Prostate gland (tissue), 2 donors: ENCODE measurements around the gene HPCA.

ENCODE experiments used
- POLR2AphosphoS5 ChIP-seq: sonication (generic); formaldehyde crosslinking; IDR thresholded peaks from one replicate; pipeline ENCODE4 v1.6.1; 2017; ENCODE audit warnings: antibody characterized with exemption
- TF ChIP-seq, protein P1 (sequence below), 4 experiments: fragments of 200-600 bp in 2 of 4; fragments of 450-650 bp in 2 of 4; sonication (generic) in 2 of 4; IDR thresholded peaks; 1 replicate in 3 of 4; 2 replicates in 1 of 4; pipeline ENCODE4 v1.5.1; 2016 to 2019; ENCODE audit warnings: antibody characterized with exemption in 4 of 4, mild to moderate bottlenecking in 2 of 4, moderate library complexity in 2 of 4

DNA sequence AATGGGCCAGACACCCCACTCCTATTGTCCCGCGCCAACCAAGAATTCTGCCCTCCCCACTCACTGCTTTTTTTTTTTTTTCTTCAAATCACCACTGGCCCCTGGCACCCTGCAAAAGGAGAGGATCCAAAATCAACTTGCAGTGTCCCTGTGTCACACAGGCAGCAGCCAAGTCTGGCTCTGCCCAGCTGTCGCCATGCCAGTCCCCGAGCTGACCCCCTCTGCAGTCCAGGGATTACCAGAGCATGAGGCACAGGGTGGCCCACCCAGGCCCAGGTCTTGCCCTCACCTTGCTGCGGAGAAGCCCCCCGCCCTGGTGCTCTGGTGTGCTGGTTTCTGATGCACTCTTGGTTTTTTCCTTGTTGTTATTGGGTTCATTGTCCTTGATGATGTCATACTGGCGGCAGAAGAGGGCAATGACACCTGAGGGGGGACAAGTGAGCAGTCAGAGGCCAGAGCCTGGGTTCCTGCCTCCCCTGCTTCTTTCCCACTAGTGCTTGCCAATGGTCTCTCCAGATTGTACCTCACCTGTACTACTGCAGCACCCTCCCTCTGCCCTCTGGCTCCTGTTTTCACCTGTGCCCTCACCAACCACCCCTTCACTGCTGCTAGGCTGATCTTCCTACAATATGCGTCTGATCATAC lies 21.8 kb upstream of the HPCA start:
- TF ChIP-seq, protein P1, sequence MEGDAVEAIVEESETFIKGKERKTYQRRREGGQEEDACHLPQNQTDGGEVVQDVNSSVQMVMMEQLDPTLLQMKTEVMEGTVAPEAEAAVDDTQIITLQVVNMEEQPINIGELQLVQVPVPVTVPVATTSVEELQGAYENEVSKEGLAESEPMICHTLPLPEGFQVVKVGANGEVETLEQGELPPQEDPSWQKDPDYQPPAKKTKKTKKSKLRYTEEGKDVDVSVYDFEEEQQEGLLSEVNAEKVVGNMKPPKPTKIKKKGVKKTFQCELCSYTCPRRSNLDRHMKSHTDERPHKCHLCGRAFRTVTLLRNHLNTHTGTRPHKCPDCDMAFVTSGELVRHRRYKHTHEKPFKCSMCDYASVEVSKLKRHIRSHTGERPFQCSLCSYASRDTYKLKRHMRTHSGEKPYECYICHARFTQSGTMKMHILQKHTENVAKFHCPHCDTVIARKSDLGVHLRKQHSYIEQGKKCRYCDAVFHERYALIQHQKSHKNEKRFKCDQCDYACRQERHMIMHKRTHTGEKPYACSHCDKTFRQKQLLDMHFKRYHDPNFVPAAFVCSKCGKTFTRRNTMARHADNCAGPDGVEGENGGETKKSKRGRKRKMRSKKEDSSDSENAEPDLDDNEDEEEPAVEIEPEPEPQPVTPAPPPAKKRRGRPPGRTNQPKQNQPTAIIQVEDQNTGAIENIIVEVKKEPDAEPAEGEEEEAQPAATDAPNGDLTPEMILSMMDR (IDR thresholded peaks at IDR 0.05), result no peak
- no peak for TF ChIP-seq POLR2AphosphoS5
